Activated CD8-positive, alpha-beta memory T cell treated with anti-CD3 and anti-CD28 coated beads for 48 hours (primary cell): ENCODE data around the gene IFITM5.
"Not testable (repeated sequence)": the region's sequence is repeated elsewhere in the genome, so short reads cannot be mapped to it uniquely, and the experiment has no call there.

Experiments
- DNase-seq, 3 experiments: peaks; one replicate each; pipeline ENCODE4 v3.0.0-alpha.2; 2020; ENCODE audit warnings: low read depth in 2 of 3, low spot score in 2 of 3

Gene IFITM5

GRCh38 chr11:296171-297050 is 2.9 kb downstream of the IFITM5 start:
- no peak for DNase-seq

- DNase-seq, result no peak
Measured at GRCh38 chr11:295351-296170, 3.8 kb downstream of the IFITM5 start.

GRCh38 chr11:294780-295179 is 4.5 kb downstream of the IFITM5 start:
- DNase-seq, result no peak

- DNase-seq, result no peak
Measured at GRCh38 chr11:293852-294661, 5.3 kb downstream of the IFITM5 start.

- no peak for DNase-seq
Measured at GRCh38 chr11:293271-293851, 6.0 kb downstream of the IFITM5 start.

- no peak for DNase-seq
Measured at GRCh38 chr11:292211-293121, 6.9 kb downstream of the IFITM5 start.

GRCh38 chr11:291281-292210 is 7.8 kb downstream of the IFITM5 start:
- no peak for DNase-seq

GRCh38 chr11:290621-291231 is 8.6 kb downstream of the IFITM5 start:
- no peak for DNase-seq

GRCh38 chr11:289712-290620 is 9.4 kb downstream of the IFITM5 start:
- DNase-seq, result no peak

GRCh38 chr11:289398-289711 is 10.0 kb downstream of the IFITM5 start:
- DNase-seq, result no peak

GRCh38 chr11:288478-289397 is 10.6 kb downstream of the IFITM5 start, which contains the start of gene PGGHG:
TSS of gene PGGHG (plus strand) at chr11:289126. CDS start at chr11:289817, 691 bp downstream.
- DNase-seq, result no peak

GRCh38 chr11:287821-288477 is 11.4 kb downstream of the IFITM5 start:
- no peak for DNase-seq

- not testable (repeated sequence) for DNase-seq
Measured at GRCh38 chr11:286977-287820, 12.1 kb downstream of the IFITM5 start.

GRCh38 chr11:285894-286220 is 13.5 kb downstream of the IFITM5 start:
- no peak for DNase-seq
